GM12891 (cell line): ENCODE results near the gene SSTR1.
"Not testable (repeated sequence)": the region's sequence is repeated elsewhere in the genome, so short reads cannot be mapped to it uniquely, and the experiment has no call there.

Source experiments
- DNase-seq: peaks from one replicate; pipeline ENCODE4 v3.0.0; 2011; ENCODE audit warnings: low spot score; ENCODE audit not compliant: insufficient read length
- FAIRE-seq: peaks from 2 replicates; lab custom pipeline; 2011; peaks lifted over from hg19 to GRCh38; lab: Jason Lieb, UNC
- PAX5 ChIP-seq: IDR thresholded peaks from 2 replicates; pipeline ENCODE4 v1.6.1; 2011; ENCODE audit warnings: low read length, moderate library complexity, mild to moderate bottlenecking; ENCODE audit not compliant: insufficient read depth, severe bottlenecking
- POLR2A ChIP-seq: IDR thresholded peaks from 2 replicates; pipeline ENCODE4 v1.6.1; 2011; ENCODE audit warnings: low read depth, low read length, control low read depth
- POLR2AphosphoS5 ChIP-seq: IDR thresholded peaks from 2 replicates; pipeline ENCODE4 v1.6.1; 2011; ENCODE audit warnings: low read depth, low read length, control low read depth
- POU2F2 ChIP-seq: IDR thresholded peaks from 2 replicates; pipeline ENCODE4 v1.6.1; 2011; ENCODE audit warnings: low read depth, mild to moderate bottlenecking, control low read depth, low read length, moderate library complexity
- SPI1 ChIP-seq: IDR thresholded peaks from 2 replicates; pipeline ENCODE4 v1.6.1; 2011; ENCODE audit warnings: low read depth, low read length, control low read depth
- TAF1 ChIP-seq: IDR thresholded peaks from 2 replicates; pipeline ENCODE4 v1.6.1; 2011; ENCODE audit warnings: low read depth, low read length, control low read depth

The SSTR1 gene

DNA sequence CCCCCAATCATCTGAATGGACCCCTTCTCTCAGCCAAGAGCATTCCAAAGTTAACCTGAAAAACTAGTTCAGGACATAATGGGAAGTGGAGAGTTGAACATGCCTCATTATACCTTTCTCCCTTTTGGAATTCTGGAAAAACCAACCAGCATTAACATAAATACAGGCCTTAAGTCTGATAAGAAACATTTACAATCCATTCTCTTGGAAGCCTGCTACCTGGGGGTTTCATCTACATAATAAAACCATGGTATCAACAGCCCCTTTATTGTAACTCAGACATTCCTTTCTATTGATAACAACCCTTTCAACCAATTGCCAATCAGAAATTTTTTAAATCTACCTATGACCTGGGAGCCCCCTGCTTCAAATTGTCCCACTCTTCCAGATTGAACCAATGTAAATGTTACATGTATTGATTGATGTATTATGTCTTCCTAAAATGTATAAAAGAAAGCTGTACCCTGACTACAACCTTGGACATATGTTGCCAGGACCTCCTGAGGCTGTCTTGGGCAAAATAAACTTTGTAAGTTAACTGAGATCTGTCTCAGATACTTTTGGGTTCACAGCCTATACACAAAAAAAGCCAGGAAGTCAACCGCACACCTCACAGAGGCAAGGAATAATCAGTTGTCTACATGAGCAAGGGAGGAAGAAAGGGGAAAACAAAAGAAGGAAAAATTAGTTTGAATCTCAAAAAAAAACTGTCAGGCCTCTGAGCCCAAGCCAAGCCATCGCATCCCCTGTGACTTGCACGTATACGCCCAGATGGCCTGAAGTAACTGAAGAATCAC is 17.6 kb upstream of the SSTR1 start:
- FAIRE-seq (no peak), DNase-seq (no peak)
- TF ChIP-seq POU2F2 (no peak), POLR2A (no peak), PAX5 (no peak)

DNA sequence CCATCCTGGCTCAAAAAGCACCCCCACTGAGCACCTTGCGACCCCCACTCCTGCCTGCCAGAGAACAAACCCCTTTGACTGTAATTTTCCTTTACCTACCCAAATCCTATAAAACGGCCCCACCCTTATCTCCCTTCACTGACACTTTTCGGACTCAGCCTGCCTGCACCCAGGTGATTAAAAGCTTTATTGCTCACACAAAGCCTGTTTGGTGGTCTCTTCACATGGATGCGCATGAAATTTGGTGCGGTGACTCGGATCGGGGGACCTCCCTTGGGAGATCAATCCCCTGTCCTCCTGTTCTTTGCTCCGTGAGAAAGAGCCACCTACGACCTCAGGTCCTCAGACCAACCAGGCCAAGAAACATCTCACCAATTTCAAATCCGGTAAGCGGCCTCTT is 16.9 kb upstream of the SSTR1 start:
- not testable (repeated sequence) for FAIRE-seq, DNase-seq

DNA sequence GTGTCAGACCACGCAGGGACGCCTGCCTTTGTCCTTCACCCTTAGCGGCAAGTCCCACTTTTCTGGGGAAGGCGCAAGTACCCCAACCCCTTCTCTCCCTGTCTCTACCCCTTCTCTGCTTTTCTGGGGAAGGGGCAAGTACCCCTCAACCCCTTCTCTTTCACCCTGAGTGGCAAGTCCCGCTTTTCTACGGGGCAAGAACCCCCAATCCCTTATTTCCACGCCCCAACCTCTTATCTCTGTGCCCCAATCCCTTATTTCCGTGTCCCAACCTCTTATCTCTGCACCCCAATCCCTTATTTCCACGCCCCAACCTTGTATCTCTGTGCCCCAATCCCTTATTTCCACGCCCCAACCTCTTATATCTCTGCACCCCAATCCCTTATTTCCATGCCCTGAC is 16.2 kb upstream of the SSTR1 start:
- not testable (repeated sequence) for DNase-seq, FAIRE-seq

DNA sequence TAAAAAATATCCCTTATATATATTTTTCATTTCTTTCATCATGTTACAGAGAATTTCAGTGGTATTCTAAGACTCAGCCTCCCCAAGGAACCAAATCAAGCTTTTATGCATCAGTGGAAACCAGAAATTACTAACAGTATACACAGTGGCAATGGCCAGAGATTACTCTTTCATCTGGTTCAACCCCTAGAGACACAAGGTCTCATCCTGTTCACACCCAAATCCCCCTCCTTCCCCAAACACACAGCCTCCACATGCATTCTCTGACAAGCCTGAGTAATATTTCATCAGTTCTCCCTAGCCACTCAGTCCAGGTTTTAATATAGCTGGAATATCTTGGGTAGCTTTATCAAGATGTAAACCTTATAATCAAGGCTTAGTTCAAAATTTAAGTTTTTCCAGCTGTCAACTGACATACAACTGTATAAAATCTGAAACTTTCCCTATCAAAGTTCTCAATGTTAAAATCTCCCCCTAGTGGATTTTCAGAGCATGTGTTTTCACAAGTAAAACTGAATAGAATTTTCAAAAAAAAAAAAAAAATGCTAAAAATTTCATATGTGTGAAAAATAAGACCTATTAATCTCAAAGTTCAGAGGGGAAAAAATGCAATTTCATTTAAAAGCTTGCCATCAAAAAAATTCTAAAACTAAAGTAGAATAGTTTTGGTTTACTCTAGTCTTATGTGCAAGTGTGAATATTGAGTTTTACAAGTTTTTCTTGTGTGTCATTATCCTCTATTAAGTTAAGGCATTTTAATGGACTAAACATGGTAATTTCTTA is 10.5 kb upstream of the SSTR1 start:
- DNase-seq (no peak), FAIRE-seq (no peak)
- TF ChIP-seq POLR2A: no peak
- no peak for TF ChIP-seq PAX5
- no peak for TF ChIP-seq SPI1
- TF ChIP-seq TAF1: no peak
- TF ChIP-seq POLR2AphosphoS5: no peak
- TF ChIP-seq POU2F2: no peak

DNA sequence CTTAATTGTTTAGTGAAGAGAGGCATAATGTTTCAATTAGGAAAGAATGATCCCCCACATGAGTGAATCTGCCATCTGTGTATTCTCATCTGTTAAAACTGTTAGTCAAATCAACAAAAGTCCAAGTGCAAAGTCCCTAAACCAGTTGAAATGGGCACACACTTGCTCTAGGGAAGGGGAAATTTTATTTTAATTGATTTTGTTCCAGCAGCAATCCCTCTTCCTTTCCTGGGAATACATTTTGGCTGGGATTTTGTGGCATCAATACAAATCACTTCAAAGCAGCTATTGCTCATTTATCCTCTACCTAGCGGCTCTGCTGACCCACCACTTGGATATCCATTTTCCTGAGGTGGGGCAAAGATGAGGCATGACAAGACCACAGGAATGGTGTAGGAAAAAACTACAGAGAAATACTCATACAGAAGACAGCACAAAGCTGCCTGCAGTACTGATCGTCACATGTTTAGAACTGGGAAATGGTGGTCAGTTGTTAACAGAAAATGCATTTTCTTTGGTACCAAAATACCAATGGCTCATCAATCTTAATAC is 9.8 kb upstream of the SSTR1 start:
- TF ChIP-seq POU2F2 (no peak), SPI1 (no peak), PAX5 (no peak), POLR2AphosphoS5 (no peak), POLR2A (no peak), TAF1 (no peak)
- DNase-seq (no peak), FAIRE-seq (no peak)

DNA sequence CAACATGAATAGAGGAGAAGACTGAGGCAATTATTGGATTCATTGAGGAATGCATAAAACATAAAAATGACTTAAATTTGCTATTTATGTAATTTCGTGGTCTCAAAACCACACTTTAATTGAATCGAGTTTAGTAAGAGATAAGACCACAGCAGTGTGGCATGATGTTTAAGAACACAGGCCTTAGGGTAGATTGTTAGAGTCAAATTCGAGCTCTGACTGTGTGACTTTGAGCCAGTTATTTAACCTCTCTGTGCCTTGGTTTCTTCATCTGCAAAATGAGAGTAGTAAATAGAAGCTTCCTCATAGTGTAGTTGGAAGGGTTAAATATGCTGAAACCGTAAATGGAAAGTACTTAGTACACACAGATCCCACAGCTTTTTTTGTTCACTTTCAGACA is 9.3 kb upstream of the SSTR1 start:
- DNase-seq (no peak), FAIRE-seq (no peak)
- TF ChIP-seq POLR2AphosphoS5 (no peak), POLR2A (no peak), TAF1 (no peak), SPI1 (no peak), PAX5 (no peak), POU2F2 (no peak)

DNA sequence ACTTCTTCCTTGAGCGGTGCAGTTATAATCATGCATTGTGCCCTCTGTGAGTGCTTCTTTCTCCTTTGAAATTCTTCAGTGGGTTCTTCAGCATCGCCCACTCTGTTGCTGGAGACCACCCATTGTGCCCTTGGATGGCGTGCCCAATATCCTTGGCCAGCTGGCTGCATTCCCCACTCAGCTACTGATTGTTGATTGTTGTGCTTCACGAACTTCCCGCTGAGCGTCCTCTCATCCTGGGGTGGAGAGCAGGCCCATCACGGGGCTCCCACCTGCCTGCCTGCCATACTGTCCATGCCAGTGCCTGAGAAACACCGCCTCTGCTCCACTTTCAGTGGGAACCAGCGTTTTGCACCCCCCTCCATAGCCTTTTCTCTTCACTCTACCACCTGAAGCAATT is 8.6 kb upstream of the SSTR1 start:
- DNase-seq (no peak), FAIRE-seq (no peak)
- no peak for TF ChIP-seq POLR2A
- TF ChIP-seq PAX5: no peak
- TF ChIP-seq POLR2AphosphoS5: no peak
- no peak for TF ChIP-seq TAF1
- no peak for TF ChIP-seq POU2F2
- no peak for TF ChIP-seq SPI1

DNA sequence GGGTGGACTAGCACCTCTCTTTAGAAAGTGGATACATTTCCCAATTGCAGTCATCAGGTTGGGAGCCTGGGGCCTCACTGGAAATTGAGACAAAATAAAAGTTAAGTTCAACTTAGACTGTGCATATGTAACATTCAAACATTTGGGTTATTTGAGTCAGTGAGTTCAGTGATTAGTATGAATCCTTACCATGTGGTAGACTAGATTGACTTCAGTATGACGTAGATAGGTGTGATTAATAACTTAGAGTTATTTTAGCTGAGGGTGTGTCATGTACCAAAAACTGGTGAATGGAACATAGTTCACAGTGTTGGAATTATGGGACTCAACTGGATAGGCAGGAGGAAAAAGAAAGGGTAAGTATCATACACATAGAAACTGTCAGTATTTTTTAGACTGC is 8.0 kb upstream of the SSTR1 start:
- no peak for DNase-seq
- no peak for TF ChIP-seq PAX5
- TF ChIP-seq POLR2A: no peak
- TF ChIP-seq POU2F2: no peak
- no peak for TF ChIP-seq SPI1
- no peak for TF ChIP-seq POLR2AphosphoS5
- no peak for TF ChIP-seq TAF1
- FAIRE-seq: no peak

DNA sequence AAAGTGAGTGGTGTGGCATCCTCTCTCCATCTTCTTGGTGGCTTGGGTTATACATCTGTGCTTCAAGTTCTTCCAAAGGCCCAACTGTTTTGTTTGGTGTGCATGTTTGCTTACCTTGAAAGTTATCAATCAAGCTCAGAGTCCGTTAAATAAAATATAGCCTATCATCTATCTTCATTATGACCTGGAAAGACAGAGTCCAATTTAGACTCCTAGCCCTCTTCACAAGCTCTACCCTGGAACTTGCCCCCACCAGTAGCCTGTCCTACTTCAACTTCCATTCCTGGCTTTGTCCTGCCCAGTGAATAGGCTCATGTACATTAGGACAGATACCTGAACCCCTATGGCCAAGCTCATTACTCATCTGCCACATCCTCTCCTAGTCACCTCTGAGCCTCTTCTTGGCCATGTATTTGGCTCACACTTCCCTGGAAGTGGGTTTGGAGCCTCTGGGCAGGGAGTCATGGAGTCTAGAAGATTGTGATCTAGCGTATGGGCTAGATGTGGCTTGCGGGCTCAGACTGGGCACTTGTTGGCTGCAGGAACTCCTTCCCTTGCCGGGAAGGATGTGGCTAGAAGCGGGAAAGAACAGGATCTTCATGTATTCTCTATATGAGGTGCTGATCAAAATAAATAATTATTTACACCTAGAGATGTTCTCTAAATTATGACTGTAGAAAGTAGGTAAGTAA is 6.4 kb upstream of the SSTR1 start:
- DNase-seq (no peak), FAIRE-seq (no peak)
- TF ChIP-seq POLR2A (no peak), POU2F2 (no peak), POLR2AphosphoS5 (no peak), PAX5 (no peak), TAF1 (no peak), SPI1 (no peak)

DNA sequence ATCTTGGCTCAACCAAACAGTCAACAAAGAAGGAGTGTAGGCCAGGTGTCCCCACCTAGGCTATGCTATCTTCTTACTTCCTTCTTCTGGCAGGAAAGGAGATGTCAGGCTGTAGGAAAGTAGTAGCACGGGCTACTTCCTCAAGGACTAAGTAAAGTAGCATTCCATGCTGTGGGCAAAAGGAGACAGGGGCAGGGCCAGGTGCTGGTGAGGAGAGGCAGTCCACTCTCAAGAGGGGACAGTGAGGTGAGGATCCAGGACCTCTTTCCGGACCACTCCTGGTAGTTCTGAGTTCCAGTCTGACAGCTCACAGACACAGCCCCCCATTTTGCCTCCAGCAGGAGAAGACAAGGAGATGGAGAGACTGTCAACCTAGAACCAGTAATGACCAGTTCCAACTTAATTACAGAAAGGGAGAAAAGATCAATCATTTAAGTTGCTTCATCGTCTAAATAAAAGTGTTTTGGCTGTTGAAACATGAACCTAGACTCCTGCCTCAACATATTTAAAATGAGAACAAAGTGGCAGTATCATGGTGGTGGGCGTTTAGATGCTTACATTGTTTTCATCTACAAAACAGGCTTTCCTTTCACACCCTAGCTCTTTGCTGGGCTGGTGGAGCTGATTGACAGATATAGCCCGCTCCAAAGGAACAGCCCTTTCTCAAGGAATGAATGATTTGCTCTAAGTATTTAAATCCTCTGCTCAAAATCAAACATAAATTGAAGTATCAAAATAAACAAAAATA is 5.1 kb upstream of the SSTR1 start:
- DNase-seq: no peak
- TF ChIP-seq TAF1 (no peak), POU2F2 (no peak), PAX5 (no peak), SPI1 (no peak), POLR2A (no peak), POLR2AphosphoS5 (no peak)
- no peak for FAIRE-seq
